GM12874 (cell line): Measurements from ENCODE around the gene SEPTIN5.

Experiments used
- TF ChIP-seq, protein P1 (sequence below): IDR thresholded peaks from 2 replicates; pipeline ENCODE4 v1.5.1; 2011; ENCODE audit warnings: low read depth, mild to moderate bottlenecking, control low read depth, low read length, moderate library complexity; ENCODE audit not compliant: insufficient read depth

Gene SEPTIN5

GRCh38 chr22:19743651-19744050 lies 29.3 kb downstream of the SEPTIN5 start:
- TF ChIP-seq, protein P1, sequence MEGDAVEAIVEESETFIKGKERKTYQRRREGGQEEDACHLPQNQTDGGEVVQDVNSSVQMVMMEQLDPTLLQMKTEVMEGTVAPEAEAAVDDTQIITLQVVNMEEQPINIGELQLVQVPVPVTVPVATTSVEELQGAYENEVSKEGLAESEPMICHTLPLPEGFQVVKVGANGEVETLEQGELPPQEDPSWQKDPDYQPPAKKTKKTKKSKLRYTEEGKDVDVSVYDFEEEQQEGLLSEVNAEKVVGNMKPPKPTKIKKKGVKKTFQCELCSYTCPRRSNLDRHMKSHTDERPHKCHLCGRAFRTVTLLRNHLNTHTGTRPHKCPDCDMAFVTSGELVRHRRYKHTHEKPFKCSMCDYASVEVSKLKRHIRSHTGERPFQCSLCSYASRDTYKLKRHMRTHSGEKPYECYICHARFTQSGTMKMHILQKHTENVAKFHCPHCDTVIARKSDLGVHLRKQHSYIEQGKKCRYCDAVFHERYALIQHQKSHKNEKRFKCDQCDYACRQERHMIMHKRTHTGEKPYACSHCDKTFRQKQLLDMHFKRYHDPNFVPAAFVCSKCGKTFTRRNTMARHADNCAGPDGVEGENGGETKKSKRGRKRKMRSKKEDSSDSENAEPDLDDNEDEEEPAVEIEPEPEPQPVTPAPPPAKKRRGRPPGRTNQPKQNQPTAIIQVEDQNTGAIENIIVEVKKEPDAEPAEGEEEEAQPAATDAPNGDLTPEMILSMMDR: no peak

DNA sequence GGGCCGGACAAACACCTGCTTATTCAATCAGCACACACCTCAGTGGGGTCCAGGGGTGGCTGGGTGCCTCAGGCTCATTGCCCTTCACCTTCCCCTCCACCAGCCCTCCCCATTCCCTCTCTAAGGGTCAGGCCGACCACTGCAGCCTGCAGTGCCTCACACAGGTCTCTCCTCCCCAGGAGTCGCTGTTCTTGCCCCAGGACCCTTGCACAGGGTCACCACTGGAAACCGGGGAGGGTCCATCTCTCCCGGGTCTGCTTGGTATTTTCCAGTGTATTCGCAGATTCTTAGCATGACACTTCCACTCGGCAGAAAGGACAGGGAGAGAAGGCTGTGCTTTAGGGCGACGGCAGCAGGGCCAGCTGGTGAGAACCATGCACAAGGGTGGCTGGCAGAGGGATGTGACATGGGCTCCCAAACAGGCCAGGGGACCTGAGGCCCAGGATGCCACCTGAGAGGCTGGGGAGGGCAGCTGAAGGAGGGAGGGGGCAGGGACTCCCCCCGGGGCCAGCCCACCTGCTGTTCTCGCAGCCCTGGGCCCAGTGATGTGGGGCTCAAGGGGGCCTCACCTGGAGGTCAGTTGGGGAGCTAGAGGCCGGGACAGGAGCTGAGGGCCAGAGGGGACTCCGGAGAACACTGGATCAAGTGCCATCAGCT lies 30.2 kb downstream of the SEPTIN5 start:
- TF ChIP-seq, protein P1: no peak

- TF ChIP-seq, protein P1: no peak
Measured at GRCh38 chr22:19745155-19746101, 31.1 kb downstream of the SEPTIN5 start.

DNA sequence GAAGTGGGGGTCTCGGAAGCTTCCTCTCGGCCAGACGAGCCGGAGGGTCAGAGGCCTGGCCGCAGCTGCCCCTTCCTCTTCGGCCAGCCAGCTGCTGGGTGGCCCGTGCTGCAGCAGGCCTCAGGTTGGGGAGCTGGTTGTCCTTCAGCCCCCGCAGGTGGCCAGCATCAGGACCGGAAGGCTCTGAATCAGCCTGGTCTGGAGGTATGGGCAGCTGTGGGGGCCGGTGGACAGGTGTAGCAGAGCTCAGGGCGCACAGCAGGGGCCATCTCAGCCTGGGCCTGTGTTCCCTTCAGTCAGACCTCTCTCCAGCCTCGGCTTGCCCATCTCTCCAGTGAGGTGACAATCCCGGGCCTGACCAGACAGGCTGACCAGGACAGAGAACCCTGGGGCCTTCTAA lies 32.4 kb downstream of the SEPTIN5 start:
- TF ChIP-seq, protein P1: no peak

GRCh38 chr22:19747551-19747950 lies 33.2 kb downstream of the SEPTIN5 start:
- TF ChIP-seq, protein P1: no peak

DNA sequence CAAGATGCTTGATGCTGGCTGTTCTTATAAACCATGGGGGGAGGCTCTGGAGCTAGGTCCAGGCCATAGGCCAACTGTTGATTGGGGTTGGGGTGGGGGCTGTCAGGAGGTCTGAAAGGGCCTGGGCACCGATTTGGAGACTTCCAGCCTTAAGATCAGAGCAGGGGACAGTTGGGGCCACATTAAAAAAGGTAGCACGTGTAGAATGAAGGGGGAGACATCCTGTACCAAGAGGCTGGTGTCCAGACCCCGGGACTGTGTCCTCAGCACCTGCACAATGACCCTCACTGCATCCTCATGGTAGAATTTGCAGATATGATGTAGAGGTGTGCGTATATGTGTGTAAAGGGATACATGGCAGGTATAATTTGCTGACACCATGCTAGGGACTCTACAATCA lies 33.8 kb downstream of the SEPTIN5 start:
- TF ChIP-seq, protein P1: no peak

DNA sequence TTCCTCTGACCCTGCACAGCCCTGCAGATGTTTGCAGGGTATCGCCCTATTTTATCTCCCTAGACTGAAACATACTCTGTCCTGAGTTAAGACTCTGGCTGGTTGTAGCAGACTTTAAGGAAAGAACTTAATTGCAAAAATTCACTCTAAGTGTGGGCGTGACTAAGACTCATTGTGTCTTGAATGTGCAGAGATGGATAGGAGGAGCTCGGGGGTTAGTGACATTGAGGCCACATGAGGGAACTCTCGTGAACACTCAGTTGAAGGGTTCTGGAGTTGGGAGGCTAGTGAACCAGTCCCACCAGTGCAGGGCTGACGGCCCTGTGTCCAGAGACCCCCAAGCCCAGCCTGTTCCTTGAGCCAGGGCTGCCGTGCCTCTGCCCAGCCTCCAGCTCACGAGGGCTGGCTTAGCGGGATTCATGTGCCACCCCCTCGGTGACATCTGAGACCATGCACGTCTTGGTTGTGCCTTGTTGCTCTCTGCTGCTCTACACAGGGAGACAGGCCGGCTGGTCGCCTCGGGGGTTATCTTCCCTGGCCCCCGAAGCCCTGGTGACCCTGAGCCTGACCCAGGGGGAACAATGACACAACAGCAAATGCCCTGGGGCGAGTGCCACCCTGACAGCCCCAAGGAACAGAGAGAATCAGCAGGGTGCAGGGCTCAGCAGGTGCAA lies 34.8 kb downstream of the SEPTIN5 start:
- TF ChIP-seq, protein P1: no peak
